Right atrium auricular region (tissue), 2 donors: ENCODE data around the gene ARHGAP29. TPM values are rescaled to one million over a fixed set of nuclear protein-coding genes. Genes with fewer than 3 reads are reported as not detected.

Experiments used
- DNase-seq: peaks from one replicate; pipeline ENCODE4 v3.0.0-alpha.2; 2019; ENCODE audit warnings: low spot score
- H3K27ac ChIP-seq, 2 donors: fragments of 200-600 bp; sonication (generic); 1 replicate in 1 of 2; 2 replicates in 1 of 2; pipeline ENCODE4 v1.5.1; 2016 to 2019
- H3K27me3 ChIP-seq, 2 donors: fragments of 200-600 bp; sonication (generic); one replicate each; pipeline versions ENCODE4 v1.5.1 to v1.6.0; 2017 to 2019
- H3K36me3 ChIP-seq: fragments of 200-600 bp; sonication (generic); one replicate; pipeline ENCODE4 v1.5.1; 2016
- H3K4me1 ChIP-seq, 2 donors: fragments of 200-600 bp; sonication (generic); one replicate each; pipeline versions ENCODE4 v1.5.1 to v1.6.0; 2017 to 2019
- H3K4me3 ChIP-seq, 2 donors: fragments of 200-600 bp; sonication (generic); 1 replicate in 1 of 2; 2 replicates in 1 of 2; pipeline ENCODE4 v1.5.1; 2017 to 2019; ENCODE audit warnings: mild to moderate bottlenecking in 1 of 2, moderate library complexity in 1 of 2
- H3K9me3 ChIP-seq, 2 donors: fragments of 200-600 bp; sonication (generic); one replicate each; pipeline ENCODE4 v1.5.1; 2019
- total RNA-seq, 2 donors: library from RNA; depleted of rRNA; stranded (reverse); fragments of >200 nt; gene quantifications; one replicate each; pipeline ENCODE4 v1.1.0, GENCODE V29; 2016
- TF ChIP-seq, protein P1 (sequence below), 2 donors: fragments of 200-600 bp; sonication (generic); IDR thresholded peaks; one replicate each; pipeline ENCODE4 v1.5.1; 2019; ENCODE audit warnings: antibody characterized with exemption in 2 of 2

Gene ARHGAP29
- total RNA-seq, 2 donors from 2014 or later, result 25.8 to 29.9 TPM

DNA sequence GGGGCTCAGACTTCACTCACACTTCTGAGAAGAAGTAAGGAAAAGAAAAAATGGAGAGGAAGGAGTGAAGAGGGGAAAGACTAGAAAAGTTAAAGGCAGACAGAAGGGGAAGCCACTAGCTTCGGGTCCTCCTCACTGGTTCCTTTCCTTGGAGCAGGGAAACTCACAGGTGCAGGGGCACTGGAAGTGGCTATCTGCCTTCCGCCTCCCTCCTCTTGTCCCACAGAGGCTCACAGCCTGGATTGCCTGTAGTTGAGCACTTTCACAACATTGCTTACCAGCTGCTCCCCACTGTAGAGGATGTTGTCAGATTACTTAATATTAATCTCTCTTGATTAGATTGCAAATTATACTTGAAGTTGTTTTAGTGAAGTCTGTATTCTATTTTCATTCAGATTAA is 94.8 kb downstream of the ARHGAP29 start:
- DNase-seq, result no peak
- peaks cover 0 to 12% of the 10 kb centered on the region in 2 donors for H3K4me1 ChIP-seq
- H3K36me3 ChIP-seq, result no peaks in the 10 kb centered on the region
- no peaks in the 10 kb centered on the region for H3K9me3 ChIP-seq
- H3K27me3 ChIP-seq, result no peaks in the 10 kb centered on the region
- no peak overlapping the region for H3K4me3 ChIP-seq
- peak overlapping the region in 1 of 2 donors; percentile 49 for H3K27ac ChIP-seq
- TF ChIP-seq, protein P1, sequence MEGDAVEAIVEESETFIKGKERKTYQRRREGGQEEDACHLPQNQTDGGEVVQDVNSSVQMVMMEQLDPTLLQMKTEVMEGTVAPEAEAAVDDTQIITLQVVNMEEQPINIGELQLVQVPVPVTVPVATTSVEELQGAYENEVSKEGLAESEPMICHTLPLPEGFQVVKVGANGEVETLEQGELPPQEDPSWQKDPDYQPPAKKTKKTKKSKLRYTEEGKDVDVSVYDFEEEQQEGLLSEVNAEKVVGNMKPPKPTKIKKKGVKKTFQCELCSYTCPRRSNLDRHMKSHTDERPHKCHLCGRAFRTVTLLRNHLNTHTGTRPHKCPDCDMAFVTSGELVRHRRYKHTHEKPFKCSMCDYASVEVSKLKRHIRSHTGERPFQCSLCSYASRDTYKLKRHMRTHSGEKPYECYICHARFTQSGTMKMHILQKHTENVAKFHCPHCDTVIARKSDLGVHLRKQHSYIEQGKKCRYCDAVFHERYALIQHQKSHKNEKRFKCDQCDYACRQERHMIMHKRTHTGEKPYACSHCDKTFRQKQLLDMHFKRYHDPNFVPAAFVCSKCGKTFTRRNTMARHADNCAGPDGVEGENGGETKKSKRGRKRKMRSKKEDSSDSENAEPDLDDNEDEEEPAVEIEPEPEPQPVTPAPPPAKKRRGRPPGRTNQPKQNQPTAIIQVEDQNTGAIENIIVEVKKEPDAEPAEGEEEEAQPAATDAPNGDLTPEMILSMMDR (IDR thresholded peaks at IDR 0.05), result no peak

DNA sequence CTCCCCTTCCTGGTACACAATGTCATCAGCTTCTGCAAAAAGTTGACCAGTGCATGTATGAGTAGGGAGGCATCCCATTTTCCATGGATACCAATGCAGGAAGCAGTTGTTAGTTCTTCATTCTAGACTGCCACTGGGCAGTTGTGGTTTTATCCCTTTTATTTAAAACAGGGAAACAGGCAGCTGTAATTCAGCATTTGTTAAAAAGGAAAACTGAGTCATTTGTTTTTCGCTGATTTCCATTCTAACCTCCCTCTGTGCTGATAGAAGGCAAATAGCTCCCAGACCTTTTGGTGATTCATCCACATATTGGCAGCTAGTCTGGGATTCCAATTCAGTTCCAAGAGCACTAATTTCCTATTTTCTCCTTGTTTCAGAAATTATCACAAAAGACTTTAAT is 95.4 kb downstream of the ARHGAP29 start:
- Histone ChIP-seq H3K36me3 (no peaks in the 10 kb centered on the region), H3K27me3 (no peaks in the 10 kb centered on the region), H3K27ac (peak overlapping the region in 1 of 2 donors; percentile 49), H3K4me3 (no peak overlapping the region), H3K9me3 (no peaks in the 10 kb centered on the region), H3K4me1 (peaks cover 0 to 12% of the 10 kb centered on the region in 2 donors)
- TF ChIP-seq, protein P1 (IDR thresholded peaks at IDR 0.05), result no peak
- no peak for DNase-seq

DNA sequence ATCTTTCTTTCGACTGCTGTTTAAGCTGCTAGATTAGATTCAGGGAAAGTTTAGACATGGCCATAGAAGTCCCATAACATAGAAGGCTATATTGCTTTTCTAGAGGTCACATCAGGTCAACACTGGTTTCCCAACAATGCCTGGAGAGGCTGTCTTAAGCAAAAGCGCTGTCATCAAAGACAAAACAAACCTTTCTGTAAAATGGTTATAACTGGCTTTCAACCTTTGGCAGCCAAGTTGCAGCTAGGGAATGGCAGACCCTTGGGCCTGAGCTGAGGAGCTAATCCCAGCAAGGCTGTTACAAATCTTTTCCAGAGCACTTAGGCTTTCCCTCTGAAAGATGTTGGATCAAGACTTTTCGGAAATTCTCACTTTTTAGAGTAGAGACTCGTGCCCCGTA is 105.3 kb downstream of the ARHGAP29 start:
- TF ChIP-seq, protein P1 (IDR thresholded peaks at IDR 0.05), result no peak
- H3K4me1 ChIP-seq, result no peaks in the 10 kb centered on the region
- H3K27ac ChIP-seq, result no peak overlapping the region
- no peak for DNase-seq
- no peaks in the 10 kb centered on the region for H3K36me3 ChIP-seq
- no peak overlapping the region for H3K4me3 ChIP-seq
- no peaks in the 10 kb centered on the region for H3K27me3 ChIP-seq
- peaks cover 0 to 10% of the 10 kb centered on the region in 2 donors for H3K9me3 ChIP-seq

DNA sequence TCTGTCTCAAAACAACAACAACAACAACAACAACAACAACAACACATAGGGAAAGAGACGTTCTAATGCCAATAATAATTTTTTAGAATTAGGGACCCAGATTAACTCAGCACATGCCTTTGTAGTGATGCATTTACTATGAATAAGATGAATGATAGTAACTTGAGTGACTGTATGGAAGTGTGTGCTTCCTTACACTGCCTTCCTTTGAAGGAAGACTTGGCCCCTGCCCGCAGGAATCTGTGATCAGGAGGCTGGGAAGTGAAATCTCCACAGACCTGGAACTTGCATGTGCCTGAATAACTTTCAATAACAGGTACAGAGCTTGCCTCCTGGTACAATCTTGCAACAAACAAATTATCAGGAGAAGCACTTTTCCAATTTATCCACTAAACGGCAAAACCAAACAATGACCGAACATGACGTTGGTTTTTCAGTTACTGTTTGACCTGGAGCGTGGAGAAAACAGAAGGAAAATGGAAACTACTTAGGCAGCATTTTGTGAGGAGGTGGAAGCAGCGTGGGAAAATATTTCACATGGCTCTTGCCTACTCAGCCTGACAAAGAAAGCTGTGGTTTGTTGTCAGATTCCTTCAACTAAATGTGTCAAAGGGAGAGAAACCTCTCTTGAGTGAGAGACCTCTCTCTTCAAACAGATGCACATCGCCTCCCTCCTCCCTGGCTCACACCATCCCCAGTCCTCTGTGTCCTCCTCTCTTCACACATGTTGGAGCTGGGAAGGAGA is 106.4 kb downstream of the ARHGAP29 start:
- no peaks in the 10 kb centered on the region for H3K27me3 ChIP-seq
- TF ChIP-seq, protein P1 (IDR thresholded peaks at IDR 0.05), result no peak
- no peak for DNase-seq
- no peak overlapping the region for H3K27ac ChIP-seq
- peaks cover 0 to 10% of the 10 kb centered on the region in 2 donors for H3K9me3 ChIP-seq
- H3K4me3 ChIP-seq, result no peak overlapping the region
- no peaks in the 10 kb centered on the region for H3K36me3 ChIP-seq
- H3K4me1 ChIP-seq, result no peaks in the 10 kb centered on the region

DNA sequence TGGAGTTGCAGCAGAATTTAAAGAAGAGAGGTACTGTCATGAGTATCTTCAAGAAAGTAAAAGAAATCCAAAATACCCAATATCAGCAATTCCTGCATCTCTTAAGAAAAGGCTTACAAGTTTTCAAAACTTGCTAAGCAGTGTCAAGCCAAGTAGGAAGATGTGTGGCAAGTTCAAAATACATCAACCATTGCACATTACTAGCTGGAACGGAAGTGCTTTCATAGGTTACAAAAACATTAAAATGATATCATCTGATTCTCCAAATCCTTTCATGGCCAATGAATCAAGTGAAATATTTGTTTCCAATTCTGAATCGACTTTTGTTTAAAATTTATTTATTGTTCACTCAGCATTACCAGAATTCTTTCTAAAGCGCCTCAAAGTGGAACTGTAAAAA is 110.7 kb downstream of the ARHGAP29 start:
- no peak overlapping the region for H3K4me3 ChIP-seq
- H3K4me1 ChIP-seq, result no peaks in the 10 kb centered on the region
- H3K27me3 ChIP-seq, result no peaks in the 10 kb centered on the region
- no peak overlapping the region for H3K27ac ChIP-seq
- TF ChIP-seq, protein P1 (IDR thresholded peaks at IDR 0.05), result no peak
- no peaks in the 10 kb centered on the region for H3K9me3 ChIP-seq
- no peak for DNase-seq
- no peaks in the 10 kb centered on the region for H3K36me3 ChIP-seq
